ENCODE measurements around the gene CALML5.

Gene CALML5

GRCh38 chr10:5464546-5464945, 34.8 kb downstream of the CALML5 start:
- DNase-seq = no peak

GRCh38 chr10:5462841-5463293, 36.5 kb downstream of the CALML5 start:
- no peak overlapping the region for H3K27ac ChIP-seq
- DNase-seq = no peak
- peaks cover 0 to 26% (median 15%) of the 10 kb centered on the region in 4 donors for H3K4me1 ChIP-seq
- no peak overlapping the region for H3K4me3 ChIP-seq
- no peaks in the 10 kb centered on the region for H3K27me3 ChIP-seq
- H3K36me3 ChIP-seq = peaks cover 25 to 34% (median 29%) of the 10 kb centered on the region in 3 donors
- no peak for TF ChIP-seq CTCF (IDR thresholded peaks at IDR 0.05)
- intact Hi-C loops (cut with DNase I; ENCODE audit: low total_unique reads) = loop anchor here (5.0 kb wide), 1 partner anchor 64 kb away; no protein-coding TSS in a partner anchor
- peaks cover 0 to 2% (median 0%) of the 10 kb centered on the region in 3 donors for H3K9me3 ChIP-seq

More at GRCh38 chr10:5464546-5464945, 34.8 kb downstream of the CALML5 start:
- Histone ChIP-seq H3K27me3 (no peaks in the 10 kb centered on the region), H3K36me3 (peaks cover 8 to 17% (median 13%) of the 10 kb centered on the region in 3 donors), H3K4me1 (peaks cover 0 to 26% (median 15%) of the 10 kb centered on the region in 4 donors), H3K9me3 (peaks cover 0 to 12% (median 0%) of the 10 kb centered on the region in 3 donors), H3K27ac (no peak overlapping the region), H3K4me3 (no peak overlapping the region)
- TF ChIP-seq CTCF (IDR thresholded peaks at IDR 0.05) = no peak
- intact Hi-C loops (cut with DNase I; ENCODE audit: low total_unique reads) = loop anchor here (5.0 kb wide), 1 partner anchor 63 kb away; no protein-coding TSS in a partner anchor

GRCh38 chr10:5461914-5462840, 37.2 kb downstream of the CALML5 start:
- TF ChIP-seq CTCF (IDR thresholded peaks at IDR 0.05) = no peak
- Histone ChIP-seq H3K4me1 (peaks cover 0 to 25% (median 14%) of the 10 kb centered on the region in 4 donors), H3K27me3 (no peaks in the 10 kb centered on the region), H3K9me3 (no peaks in the 10 kb centered on the region), H3K27ac (peak overlapping the region; percentile 24 to 47), H3K4me3 (no peak overlapping the region), H3K36me3 (peaks cover 31 to 41% (median 35%) of the 10 kb centered on the region in 3 donors)
- no peak for DNase-seq
- intact Hi-C loops (cut with DNase I; ENCODE audit: low total_unique reads) = loop anchor here (5.0 kb wide), 1 partner anchor 65 kb away; no protein-coding TSS in a partner anchor

GRCh38 chr10:5461203-5461588, 38.2 kb downstream of the CALML5 start:
- no peak for TF ChIP-seq CTCF (IDR thresholded peaks at IDR 0.05)
- H3K4me1 ChIP-seq = peaks cover 0 to 27% (median 8%) of the 10 kb centered on the region in 4 donors
- no peaks in the 10 kb centered on the region for H3K9me3 ChIP-seq
- no peaks in the 10 kb centered on the region for H3K27me3 ChIP-seq
- peaks cover 41 to 51% (median 45%) of the 10 kb centered on the region in 3 donors for H3K36me3 ChIP-seq
- DNase-seq = no peak
- intact Hi-C loops (cut with DNase I; ENCODE audit: low total_unique reads) = loop anchor here (5.0 kb wide), 1 partner anchor 66 kb away; no protein-coding TSS in a partner anchor
- H3K27ac ChIP-seq = peak overlapping the region in 1 of 2 donors; percentile 24
- H3K4me3 ChIP-seq = no peak overlapping the region

- no peak overlapping the region for H3K4me3 ChIP-seq
- peaks cover 46 to 56% (median 51%) of the 10 kb centered on the region in 3 donors for H3K36me3 ChIP-seq
- intact Hi-C loops (cut with DNase I; ENCODE audit: low total_unique reads) = loop anchor here (5.0 kb wide), 1 partner anchor 67 kb away; no protein-coding TSS in a partner anchor
- H3K4me1 ChIP-seq = peaks cover 0 to 28% (median 6%) of the 10 kb centered on the region in 4 donors
- H3K27ac ChIP-seq = peak overlapping the region in 1 of 2 donors; percentile 24
- TF ChIP-seq CTCF (IDR thresholded peaks at IDR 0.05) = no peak
- DNase-seq = no peak
- H3K27me3 ChIP-seq = no peaks in the 10 kb centered on the region
- H3K9me3 ChIP-seq = no peaks in the 10 kb centered on the region
These were observed 38.7 kb downstream of the CALML5 start for GRCh38 chr10:5460468-5461202.
